Liver (tissue), 9 donors: ENCODE measurements around the gene ASH1L. TPM values are rescaled to one million over a fixed set of nuclear protein-coding genes. Genes with fewer than 3 reads are reported as not detected.

Experiments
- DNase-seq: peaks from one replicate; pipeline ENCODE4 v3.0.0-alpha.2; 2017; ENCODE audit warnings: low spot score
- H3K27ac ChIP-seq, 2 donors: one replicate each; pipeline ENCODE4 v1.7.0; 2013; ENCODE audit warnings: inconsistent platforms in 2 of 2, low read length in 2 of 2, control low read depth in 1 of 2, low read depth in 1 of 2, mild to moderate bottlenecking in 1 of 2
- H3K27me3 ChIP-seq, 4 donors: one replicate each; pipeline versions ENCODE4 v1.6.1 to v1.7.0; 2013; ENCODE audit warnings: low read length in 3 of 4, inconsistent platforms in 1 of 4, mild to moderate bottlenecking in 1 of 4, moderate library complexity in 1 of 4; ENCODE audit not compliant: control insufficient read depth in 4 of 4, insufficient read depth in 4 of 4
- H3K36me3 ChIP-seq, 4 donors: one replicate each; pipeline versions ENCODE4 v1.6.1 to v1.7.0; 2013; ENCODE audit warnings: low read length in 3 of 4, mild to moderate bottlenecking in 3 of 4, low read depth in 1 of 4, moderate library complexity in 1 of 4; ENCODE audit not compliant: control insufficient read depth in 4 of 4, insufficient read depth in 3 of 4
- H3K4me1 ChIP-seq, 4 donors: one replicate each; pipeline versions ENCODE4 v1.6.1 to v1.7.0; 2013; ENCODE audit warnings: low read length in 3 of 4, mild to moderate bottlenecking in 3 of 4, moderate library complexity in 1 of 4; ENCODE audit not compliant: control insufficient read depth in 4 of 4, insufficient read depth in 4 of 4
- H3K4me3 ChIP-seq, 3 donors: one replicate each; pipeline versions ENCODE4 v1.6.1 to v1.7.0; 2013; ENCODE audit warnings: low read length in 3 of 3, control low read depth in 1 of 3, low read depth in 1 of 3, mild to moderate bottlenecking in 1 of 3
- H3K9ac ChIP-seq, 2 donors: one replicate each; pipeline ENCODE4 v1.7.0; 2013; ENCODE audit warnings: low read length in 2 of 2, mild to moderate bottlenecking in 2 of 2, moderate library complexity in 2 of 2, control low read depth in 1 of 2, low read depth in 1 of 2
- H3K9me3 ChIP-seq, 4 donors: one replicate each; pipeline versions ENCODE4 v1.6.1 to v1.7.0; 2013; ENCODE audit warnings: low read length in 3 of 4; ENCODE audit not compliant: control insufficient read depth in 4 of 4
- EGR1 ChIP-seq, 2 donors: IDR thresholded peaks; 2 replicates each; pipeline ENCODE4 v1.6.1; 2016 to 2018; ENCODE audit warnings: antibody characterized with exemption in 2 of 2, low read depth in 2 of 2
- FOXA1 ChIP-seq: IDR thresholded peaks from 2 replicates; pipeline ENCODE4 v1.6.1; 2016; ENCODE audit warnings: antibody characterized with exemption
- FOXA2 ChIP-seq: IDR thresholded peaks from 2 replicates; pipeline ENCODE4 v1.6.1; 2016; ENCODE audit warnings: antibody characterized with exemption
- GABPA ChIP-seq, 2 donors: IDR thresholded peaks in 1 of 2; conservative IDR thresholded peaks in 1 of 2; 2 replicates each; pipeline ENCODE4 v1.6.1; 2016; ENCODE audit warnings: antibody characterized with exemption in 2 of 2, mild to moderate bottlenecking in 1 of 2, moderate library complexity in 1 of 2
- HNF4A ChIP-seq, 2 donors: conservative IDR thresholded peaks; 2 replicates each; pipeline ENCODE4 v1.6.1; 2016; ENCODE audit warnings: antibody characterized with exemption in 2 of 2, mild to moderate bottlenecking in 2 of 2
- HNF4G ChIP-seq: IDR thresholded peaks from 2 replicates; pipeline ENCODE4 v1.6.1; 2016; ENCODE audit warnings: antibody characterized with exemption
- JUND ChIP-seq, 2 donors: IDR thresholded peaks; 2 replicates each; pipeline ENCODE4 v1.6.1; 2016; ENCODE audit warnings: antibody characterized with exemption in 2 of 2
- NR2F2 ChIP-seq: IDR thresholded peaks from 2 replicates; pipeline ENCODE4 v1.6.1; 2016; ENCODE audit warnings: antibody characterized with exemption
- RAD21 ChIP-seq, 2 donors: IDR thresholded peaks; 2 replicates each; pipeline ENCODE4 v1.6.1; 2016; ENCODE audit warnings: antibody characterized with exemption in 2 of 2, mild to moderate bottlenecking in 2 of 2
- RXRA ChIP-seq, 2 donors: IDR thresholded peaks; 2 replicates each; pipeline ENCODE4 v1.6.1; 2017 to 2018; ENCODE audit warnings: antibody characterized with exemption in 2 of 2, mild to moderate bottlenecking in 1 of 2
- SP1 ChIP-seq: IDR thresholded peaks from 2 replicates; pipeline ENCODE4 v1.6.1; 2018; ENCODE audit warnings: antibody characterized with exemption, mild to moderate bottlenecking
- TAF1 ChIP-seq: conservative IDR thresholded peaks from 2 replicates; pipeline ENCODE4 v1.6.1; 2016; ENCODE audit warnings: antibody characterized with exemption, mild to moderate bottlenecking
- YY1 ChIP-seq: IDR thresholded peaks from 2 replicates; pipeline ENCODE4 v1.6.1; 2016; ENCODE audit warnings: antibody characterized with exemption, mild to moderate bottlenecking
- WGBS: extraction: QIAGEN DNeasy Blood & Tissue Kit; methylation state at CpG from one replicate; pipeline ENCODE4 v1.1.7; 2013; 5-methylcytosine and 5-hydroxymethylcytosine counted together
- polyA plus RNA-seq, 2 donors: library from polyadenylated mRNA; stranded (reverse) in 1 of 2; unstranded in 1 of 2; fragments of 200-250 nt in 1 of 2; fragments of >200 nt in 1 of 2; fragmentation: Nextera tagmentation in 1 of 2; extraction: Ambion mirVana in 1 of 2; gene quantifications; one replicate each; pipeline versions ENCODE4 v1.2.1 to v1.2.3, GENCODE V29; 2013 to 2015
- total RNA-seq, 2 donors: library from RNA; depleted of rRNA; stranded (reverse); fragments of >200 nt; gene quantifications; one replicate each; pipeline ENCODE4 v1.2.3, GENCODE V29; 2014
- TF ChIP-seq, protein P1 (sequence below): fragments of 150-350 bp; IDR thresholded peaks from 2 replicates; pipeline ENCODE4 v1.5.1; 2017; ENCODE audit warnings: improper control_type of control experiment, low read depth, low read length; ENCODE audit not compliant: missing input control
- TF ChIP-seq, protein P2 (sequence below): IDR thresholded peaks from 2 replicates; pipeline ENCODE4 v1.6.1; 2016; ENCODE audit warnings: antibody characterized with exemption
- TF ChIP-seq, protein P3 (sequence below): IDR thresholded peaks from 2 replicates; pipeline ENCODE4 v1.6.1; 2016; ENCODE audit warnings: antibody characterized with exemption, mild to moderate bottlenecking
- TF ChIP-seq, protein P4 (sequence below): IDR thresholded peaks from 2 replicates; pipeline ENCODE4 v1.6.1; 2016; ENCODE audit warnings: antibody characterized with exemption
- donor health status: healthy.
- donor health status: healthy.
- donor health status: healthy.
- donor health status: healthy.
- donor health status: healthy.

The ASH1L gene
- total and polyA plus RNA-seq, 4 donors = 3.9 to 30.3 (median 13.9) TPM

DNA sequence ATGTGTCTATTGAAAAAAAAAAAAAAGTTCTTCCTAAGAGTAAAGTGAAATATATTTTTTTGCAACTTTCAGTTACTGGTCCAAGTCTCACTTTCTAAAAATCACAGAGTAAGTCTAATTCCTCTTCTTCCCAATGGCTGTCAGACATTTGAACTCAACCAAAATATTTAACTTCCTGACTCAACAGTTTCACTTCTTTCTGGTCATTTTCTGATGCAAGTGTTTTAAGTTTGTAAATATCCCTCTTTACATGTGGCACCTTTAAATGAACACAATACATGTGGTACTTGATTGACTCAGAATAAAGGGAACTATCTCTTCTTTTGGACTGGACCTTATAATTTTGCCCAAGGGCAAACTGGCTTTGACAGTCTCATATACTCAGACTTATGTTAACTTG is 76.7 kb downstream of the ASH1L start:
- TF ChIP-seq TAF1 = no peak
- no peak for TF ChIP-seq NR2F2
- TF ChIP-seq, protein P1, sequence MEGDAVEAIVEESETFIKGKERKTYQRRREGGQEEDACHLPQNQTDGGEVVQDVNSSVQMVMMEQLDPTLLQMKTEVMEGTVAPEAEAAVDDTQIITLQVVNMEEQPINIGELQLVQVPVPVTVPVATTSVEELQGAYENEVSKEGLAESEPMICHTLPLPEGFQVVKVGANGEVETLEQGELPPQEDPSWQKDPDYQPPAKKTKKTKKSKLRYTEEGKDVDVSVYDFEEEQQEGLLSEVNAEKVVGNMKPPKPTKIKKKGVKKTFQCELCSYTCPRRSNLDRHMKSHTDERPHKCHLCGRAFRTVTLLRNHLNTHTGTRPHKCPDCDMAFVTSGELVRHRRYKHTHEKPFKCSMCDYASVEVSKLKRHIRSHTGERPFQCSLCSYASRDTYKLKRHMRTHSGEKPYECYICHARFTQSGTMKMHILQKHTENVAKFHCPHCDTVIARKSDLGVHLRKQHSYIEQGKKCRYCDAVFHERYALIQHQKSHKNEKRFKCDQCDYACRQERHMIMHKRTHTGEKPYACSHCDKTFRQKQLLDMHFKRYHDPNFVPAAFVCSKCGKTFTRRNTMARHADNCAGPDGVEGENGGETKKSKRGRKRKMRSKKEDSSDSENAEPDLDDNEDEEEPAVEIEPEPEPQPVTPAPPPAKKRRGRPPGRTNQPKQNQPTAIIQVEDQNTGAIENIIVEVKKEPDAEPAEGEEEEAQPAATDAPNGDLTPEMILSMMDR = no peak
- no peak for TF ChIP-seq RXRA (IDR thresholded peaks at IDR 0.05)
- TF ChIP-seq FOXA2 = no peak
- no peak for TF ChIP-seq JUND (IDR thresholded peaks at IDR 0.05)
- no peak for DNase-seq
- Histone ChIP-seq H3K36me3 (peaks cover 1 to 11% (median 9%) of the 10 kb centered on the region in 4 donors), H3K9ac (no peak overlapping the region), H3K4me3 (no peak overlapping the region), H3K9me3 (no peaks in the 10 kb centered on the region), H3K27me3 (no peaks in the 10 kb centered on the region), H3K4me1 (peaks cover 0 to under 1% (median 0%) of the 10 kb centered on the region in 4 donors), H3K27ac (no peak overlapping the region)

DNA sequence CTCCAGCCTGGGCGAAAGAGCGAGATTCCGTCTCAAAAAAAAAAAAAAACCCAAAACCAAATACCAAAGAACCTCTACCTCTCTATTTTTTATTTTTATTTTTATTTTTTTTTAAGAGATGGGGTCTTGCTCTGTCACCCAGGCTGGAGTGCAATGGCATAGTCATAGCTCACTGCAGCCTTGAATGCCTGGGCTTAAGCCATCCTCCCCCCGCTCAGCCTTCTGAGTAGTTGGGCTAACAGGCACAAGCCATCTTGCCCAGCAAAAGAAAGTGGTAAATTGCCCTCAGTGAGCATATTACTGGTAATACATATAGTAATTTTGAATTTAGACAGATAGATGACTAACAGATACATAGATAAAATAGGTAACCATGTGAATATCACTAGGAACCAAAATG is 77.4 kb downstream of the ASH1L start:
- H3K36me3 ChIP-seq = peaks cover 1 to 18% (median 14%) of the 10 kb centered on the region in 4 donors
- H3K9me3 ChIP-seq = no peaks in the 10 kb centered on the region
- H3K27me3 ChIP-seq = no peaks in the 10 kb centered on the region
- DNase-seq = no peak
- H3K4me1 ChIP-seq = no peaks in the 10 kb centered on the region
- no peak for TF ChIP-seq NR2F2
- TF ChIP-seq RXRA (IDR thresholded peaks at IDR 0.05) = no peak
- TF ChIP-seq JUND (IDR thresholded peaks at IDR 0.05) = no peak
- TF ChIP-seq EGR1 (IDR thresholded peaks at IDR 0.05; ENCODE audit: low read depth in 2 of 2) = no peak
- TF ChIP-seq YY1 = no peak
- TF ChIP-seq, protein P2, sequence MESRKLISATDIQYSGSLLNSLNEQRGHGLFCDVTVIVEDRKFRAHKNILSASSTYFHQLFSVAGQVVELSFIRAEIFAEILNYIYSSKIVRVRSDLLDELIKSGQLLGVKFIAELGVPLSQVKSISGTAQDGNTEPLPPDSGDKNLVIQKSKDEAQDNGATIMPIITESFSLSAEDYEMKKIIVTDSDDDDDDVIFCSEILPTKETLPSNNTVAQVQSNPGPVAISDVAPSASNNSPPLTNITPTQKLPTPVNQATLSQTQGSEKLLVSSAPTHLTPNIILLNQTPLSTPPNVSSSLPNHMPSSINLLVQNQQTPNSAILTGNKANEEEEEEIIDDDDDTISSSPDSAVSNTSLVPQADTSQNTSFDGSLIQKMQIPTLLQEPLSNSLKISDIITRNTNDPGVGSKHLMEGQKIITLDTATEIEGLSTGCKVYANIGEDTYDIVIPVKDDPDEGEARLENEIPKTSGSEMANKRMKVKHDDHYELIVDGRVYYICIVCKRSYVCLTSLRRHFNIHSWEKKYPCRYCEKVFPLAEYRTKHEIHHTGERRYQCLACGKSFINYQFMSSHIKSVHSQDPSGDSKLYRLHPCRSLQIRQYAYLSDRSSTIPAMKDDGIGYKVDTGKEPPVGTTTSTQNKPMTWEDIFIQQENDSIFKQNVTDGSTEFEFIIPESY = no peak
- TF ChIP-seq HNF4A (conservative IDR thresholded peaks at IDR 0.05) = no peak
- TF ChIP-seq, protein P3, sequence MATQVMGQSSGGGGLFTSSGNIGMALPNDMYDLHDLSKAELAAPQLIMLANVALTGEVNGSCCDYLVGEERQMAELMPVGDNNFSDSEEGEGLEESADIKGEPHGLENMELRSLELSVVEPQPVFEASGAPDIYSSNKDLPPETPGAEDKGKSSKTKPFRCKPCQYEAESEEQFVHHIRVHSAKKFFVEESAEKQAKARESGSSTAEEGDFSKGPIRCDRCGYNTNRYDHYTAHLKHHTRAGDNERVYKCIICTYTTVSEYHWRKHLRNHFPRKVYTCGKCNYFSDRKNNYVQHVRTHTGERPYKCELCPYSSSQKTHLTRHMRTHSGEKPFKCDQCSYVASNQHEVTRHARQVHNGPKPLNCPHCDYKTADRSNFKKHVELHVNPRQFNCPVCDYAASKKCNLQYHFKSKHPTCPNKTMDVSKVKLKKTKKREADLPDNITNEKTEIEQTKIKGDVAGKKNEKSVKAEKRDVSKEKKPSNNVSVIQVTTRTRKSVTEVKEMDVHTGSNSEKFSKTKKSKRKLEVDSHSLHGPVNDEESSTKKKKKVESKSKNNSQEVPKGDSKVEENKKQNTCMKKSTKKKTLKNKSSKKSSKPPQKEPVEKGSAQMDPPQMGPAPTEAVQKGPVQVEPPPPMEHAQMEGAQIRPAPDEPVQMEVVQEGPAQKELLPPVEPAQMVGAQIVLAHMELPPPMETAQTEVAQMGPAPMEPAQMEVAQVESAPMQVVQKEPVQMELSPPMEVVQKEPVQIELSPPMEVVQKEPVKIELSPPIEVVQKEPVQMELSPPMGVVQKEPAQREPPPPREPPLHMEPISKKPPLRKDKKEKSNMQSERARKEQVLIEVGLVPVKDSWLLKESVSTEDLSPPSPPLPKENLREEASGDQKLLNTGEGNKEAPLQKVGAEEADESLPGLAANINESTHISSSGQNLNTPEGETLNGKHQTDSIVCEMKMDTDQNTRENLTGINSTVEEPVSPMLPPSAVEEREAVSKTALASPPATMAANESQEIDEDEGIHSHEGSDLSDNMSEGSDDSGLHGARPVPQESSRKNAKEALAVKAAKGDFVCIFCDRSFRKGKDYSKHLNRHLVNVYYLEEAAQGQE = no peak
- no peak for TF ChIP-seq GABPA (IDR thresholded peaks at IDR 0.05 in 1 of 2, conservative IDR thresholded peaks at IDR 0.05 in 1 of 2)
- no peak for TF ChIP-seq TAF1
- TF ChIP-seq, protein P4, sequence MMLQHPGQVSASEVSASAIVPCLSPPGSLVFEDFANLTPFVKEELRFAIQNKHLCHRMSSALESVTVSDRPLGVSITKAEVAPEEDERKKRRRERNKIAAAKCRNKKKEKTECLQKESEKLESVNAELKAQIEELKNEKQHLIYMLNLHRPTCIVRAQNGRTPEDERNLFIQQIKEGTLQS = no peak
- no peak for TF ChIP-seq HNF4G
- no peak for TF ChIP-seq RAD21 (IDR thresholded peaks at IDR 0.05)
- TF ChIP-seq FOXA2 = no peak
- no peak for TF ChIP-seq SP1
- TF ChIP-seq FOXA1 = no peak
- H3K9ac ChIP-seq = no peak overlapping the region
- WGBS = 99% methylated on average over 4 of the region's 4 CpGs
- H3K4me3 ChIP-seq = no peak overlapping the region
- H3K27ac ChIP-seq = no peak overlapping the region
